CD14-positive monocyte (primary cell): ENCODE results near the gene GIGYF2. TPM values are rescaled to one million over a fixed set of nuclear protein-coding genes. Genes with fewer than 3 reads are reported as not detected.
A peak's percentile ranks its signal among the peaks of the same experiment; 100 is the strongest.

Source experiments
- DNase-seq, 3 donors: peaks; one replicate each; pipeline ENCODE4 v3.0.0-alpha.2; 2011 to 2022
- H2AFZ ChIP-seq: 2 replicates; pipeline ENCODE4 v1.6.0; 2012; ENCODE audit warnings: mild to moderate bottlenecking, low read depth, low read length, inconsistent platforms; ENCODE audit not compliant: insufficient read depth, poor library complexity, severe bottlenecking
- H3K27ac ChIP-seq, 2 donors: 1 replicate in 1 of 2; 2 replicates in 1 of 2; pipeline ENCODE4 v1.5.1; 2012 to 2013; ENCODE audit warnings: low read length in 2 of 2, control low read depth in 1 of 2, inconsistent platforms in 1 of 2, low read depth in 1 of 2, mild to moderate bottlenecking in 1 of 2
- H3K27me3 ChIP-seq, 2 donors: one replicate each; pipeline versions ENCODE4 v1.6.0 to v1.6.1; 2011 to 2013; ENCODE audit warnings: low read length in 2 of 2; ENCODE audit not compliant: control insufficient read depth in 2 of 2, insufficient read depth in 2 of 2
- H3K36me3 ChIP-seq, 2 donors: replicated peaks in 1 of 2; 1 replicate in 1 of 2; 2 replicates in 1 of 2; pipeline versions ENCODE4 v1.5.1 to v1.6.1; 2012 to 2013; ENCODE audit warnings: low read length in 2 of 2, control low read depth in 1 of 2, inconsistent platforms in 1 of 2, mild to moderate bottlenecking in 1 of 2; ENCODE audit not compliant: insufficient read depth in 2 of 2, control insufficient read depth in 1 of 2
- H3K4me1 ChIP-seq, 2 donors: 1 replicate in 1 of 2; 2 replicates in 1 of 2; pipeline versions ENCODE4 v1.5.1 to v1.6.1; 2012 to 2013; ENCODE audit warnings: low read length in 2 of 2, control low read depth in 1 of 2, inconsistent platforms in 1 of 2, mild to moderate bottlenecking in 1 of 2, moderate library complexity in 1 of 2; ENCODE audit not compliant: insufficient read depth in 2 of 2, control insufficient read depth in 1 of 2
- H3K4me2 ChIP-seq: replicated peaks from 2 replicates; pipeline ENCODE3; 2012; ENCODE audit warnings: low read length, moderate library complexity, mild to moderate bottlenecking; ENCODE audit not compliant: poor library complexity, severe bottlenecking; ENCODE audit errors: extremely low read depth
- H3K4me3 ChIP-seq, 3 experiments: fragments of 200-600 bp in 1 of 3; sonication (generic) in 1 of 3; replicated peaks in 1 of 3; 1 replicate in 2 of 3; 2 replicates in 1 of 3; pipeline ENCODE4 v1.5.1; 2011 to 2013; ENCODE audit warnings: low read length in 3 of 3, mild to moderate bottlenecking in 3 of 3, control low read depth in 2 of 3, low read depth in 2 of 3, inconsistent platforms in 1 of 3, moderate library complexity in 1 of 3
- H3K79me2 ChIP-seq: 2 replicates; pipeline ENCODE4 v1.6.0; 2012; ENCODE audit warnings: mild to moderate bottlenecking, control low read depth, inconsistent platforms, low read length, moderate library complexity; ENCODE audit not compliant: insufficient read depth
- H3K9ac ChIP-seq: 2 replicates; pipeline ENCODE4 v1.6.0; 2017; ENCODE audit warnings: low read length, mild to moderate bottlenecking; ENCODE audit not compliant: insufficient read depth, poor library complexity, severe bottlenecking
- H3K9me3 ChIP-seq, 2 donors: replicated peaks in 1 of 2; 1 replicate in 1 of 2; 2 replicates in 1 of 2; pipeline versions ENCODE4 v1.5.1 to v1.6.1; 2012 to 2013; ENCODE audit warnings: low read length in 2 of 2, control low read depth in 1 of 2; ENCODE audit not compliant: control insufficient read depth in 1 of 2, insufficient read depth in 1 of 2
- H4K20me1 ChIP-seq: 2 replicates; pipeline ENCODE4 v1.6.0; 2012; ENCODE audit warnings: mild to moderate bottlenecking, low read length, control low read depth, moderate library complexity; ENCODE audit not compliant: insufficient read depth
- H3K27ac Mint-ChIP-seq, 7 donors: one replicate each; pipeline ENCODE4 v1.8.0; 2020; ENCODE audit warnings: mild to moderate bottlenecking in 7 of 7, mixed read lengths in 7 of 7, moderate library complexity in 6 of 7, inconsistent platforms in 2 of 7
- H3K27me3 Mint-ChIP-seq, 3 donors: one replicate each; pipeline ENCODE4 v1.8.0; 2021 to 2022; ENCODE audit warnings: low read depth in 3 of 3, mild to moderate bottlenecking in 3 of 3, mixed read lengths in 3 of 3, moderate library complexity in 3 of 3, inconsistent platforms in 1 of 3
- H3K36me3 Mint-ChIP-seq, 2 donors: one replicate each; pipeline ENCODE4 v1.8.0; 2020; ENCODE audit warnings: mixed read lengths in 2 of 2, inconsistent platforms in 1 of 2, mild to moderate bottlenecking in 1 of 2
- H3K4me1 Mint-ChIP-seq: one replicate; pipeline ENCODE4 v1.8.0; 2020; ENCODE audit warnings: mild to moderate bottlenecking, mixed read lengths
- H3K4me3 Mint-ChIP-seq, 2 donors: one replicate each; pipeline ENCODE4 v1.8.0; 2020; ENCODE audit warnings: mild to moderate bottlenecking in 2 of 2, mixed read lengths in 2 of 2, moderate library complexity in 1 of 2
- H3K9me3 Mint-ChIP-seq, 7 donors: one replicate each; pipeline ENCODE4 v1.8.0; 2020 to 2022; ENCODE audit warnings: mixed read lengths in 7 of 7, mild to moderate bottlenecking in 6 of 7, moderate library complexity in 6 of 7, inconsistent platforms in 2 of 7
- CTCF ChIP-seq: fragments of 200-600 bp; IDR thresholded peaks from one replicate; pipeline ENCODE4 v1.8.0; 2022; ENCODE audit warnings: antibody characterized with exemption, mild to moderate bottlenecking
- WGBS: methylation state at CpG from one replicate; pipeline ENCODE4 v1.1.5; 2013; ENCODE audit warnings: missing lambda C conversion rate; ENCODE audit not compliant: insufficient coverage; 5-methylcytosine and 5-hydroxymethylcytosine counted together
- intact Hi-C, 2 donors: fragments of 100-400 bp; cut with micrococcal nuclease; formaldehyde crosslinking; loops; one replicate each; pipeline versions ENCODE4 v1.15.0 to v1.15.1; 2023
- polyA plus RNA-seq, 3 donors: library from polyadenylated mRNA; depleted of rRNA in 1 of 3; unstranded in 2 of 3; stranded (reverse) in 1 of 3; fragments of 300-500 nt in 2 of 3; fragments of >200 nt in 1 of 3; fragmentation: Illumina TruSeq in 2 of 3; gene quantifications; 1 replicate in 2 of 3; 2 replicates in 1 of 3; pipeline ENCODE4 v1.2.3, GENCODE V29; 2012 to 2021

Gene GIGYF2
- polyA plus RNA-seq, 3 donors = 7.7 to 20.7 (median 17.3) TPM

GRCh38 chr2:232798187-232798586 lies 101.1 kb downstream of the GIGYF2 start:
- H4K20me1 ChIP-seq = peaks cover 4% of the 10 kb centered on the region
- no peak overlapping the region for H3K4me2 ChIP-seq
- peaks cover 4% of the 10 kb centered on the region for H3K79me2 ChIP-seq
- H2AFZ ChIP-seq = no peak overlapping the region
- Mint-ChIP-seq H3K27me3 (no peaks in the 10 kb centered on the region), H3K27ac (no peak overlapping the region), H3K4me3 (no peak overlapping the region), H3K36me3 (peaks cover 67 to 78% of the 10 kb centered on the region in 2 donors), H3K4me1 (no peaks in the 10 kb centered on the region), H3K9me3 (peaks cover 0 to 9% (median 6%) of the 10 kb centered on the region in 7 donors)
- H3K4me1 ChIP-seq = no peaks in the 10 kb centered on the region
- H3K9me3 ChIP-seq = peaks cover 0 to 4% of the 10 kb centered on the region in 2 donors
- no peaks in the 10 kb centered on the region for H3K27me3 ChIP-seq
- no peak overlapping the region for H3K27ac ChIP-seq
- H3K4me3 ChIP-seq = no peak overlapping the region
- TF ChIP-seq CTCF = no peak
- no peak overlapping the region for H3K9ac ChIP-seq
- peaks cover 57 to 94% of the 10 kb centered on the region in 2 donors for H3K36me3 ChIP-seq
- no peak for DNase-seq
- intact Hi-C loops = no loop called here

- Histone ChIP-seq H3K4me1 (no peaks in the 10 kb centered on the region), H3K9me3 (peaks cover 0 to 4% of the 10 kb centered on the region in 2 donors), H3K4me2 (no peak overlapping the region), H3K4me3 (no peak overlapping the region), H4K20me1 (peaks cover 4% of the 10 kb centered on the region), H3K36me3 (peaks cover 38 to 89% of the 10 kb centered on the region in 2 donors), H3K27ac (no peak overlapping the region), H3K27me3 (no peaks in the 10 kb centered on the region), H3K9ac (no peak overlapping the region), H3K79me2 (peaks cover 4% of the 10 kb centered on the region), H2AFZ (no peak overlapping the region)
- Mint-ChIP-seq H3K9me3 (peaks cover 0 to 9% (median 6%) of the 10 kb centered on the region in 7 donors), H3K4me1 (no peaks in the 10 kb centered on the region), H3K36me3 (peaks cover 68 to 84% of the 10 kb centered on the region in 2 donors), H3K4me3 (no peak overlapping the region), H3K27ac (peak overlapping the region in 2 of 7 donors; percentile 41 to 43), H3K27me3 (no peaks in the 10 kb centered on the region)
- DNase-seq = no peak
- TF ChIP-seq CTCF = no peak
- intact Hi-C loops = no loop called here
- no CpG with 5 or more reads among the region's 2 CpGs for WGBS
Measured at GRCh38 chr2:232800166-232800565, 103.0 kb downstream of the GIGYF2 start.
